Heart right ventricle (tissue), 16 donors: ENCODE data around the gene TMEM205. TPM values are rescaled to one million over a fixed set of nuclear protein-coding genes. Genes with fewer than 3 reads are reported as not detected.

ENCODE experiments used
- ATAC-seq, 8 donors: fragments of 200-7000 bp; cut with Tn5 transposase; one replicate each; pipeline ENCODE4 v1.9.1; 2020; ENCODE audit warnings: mild to moderate bottlenecking in 8 of 8, moderate library complexity in 8 of 8, moderate number of reproducible peaks in 1 of 8
- DNase-seq, 2 donors: peaks; one replicate each; pipeline ENCODE4 v3.0.0-alpha.2; 2020
- H3K27ac ChIP-seq, 10 donors: fragments of 200-600 bp; sonication (generic) in 2 of 10; one replicate each; pipeline versions ENCODE4 v1.5.0 to v1.8.0; 2020 to 2022; ENCODE audit warnings: mild to moderate bottlenecking in 3 of 10
- H3K27me3 ChIP-seq, 7 donors: fragments of 200-600 bp; one replicate each; pipeline ENCODE4 v1.8.0; 2021 to 2022; ENCODE audit warnings: mild to moderate bottlenecking in 2 of 7
- H3K36me3 ChIP-seq, 9 donors: fragments of 200-600 bp; sonication (generic) in 1 of 9; one replicate each; pipeline versions ENCODE4 v1.5.0 to v1.8.0; 2020 to 2022; ENCODE audit warnings: mild to moderate bottlenecking in 2 of 9
- H3K4me1 ChIP-seq, 9 donors: fragments of 200-600 bp; sonication (generic) in 1 of 9; one replicate each; pipeline versions ENCODE4 v1.5.0 to v1.8.0; 2020 to 2022; ENCODE audit warnings: mild to moderate bottlenecking in 4 of 9
- H3K4me3 ChIP-seq, 10 donors: fragments of 200-600 bp; sonication (generic) in 2 of 10; one replicate each; pipeline versions ENCODE4 v1.5.0 to v1.8.0; 2020 to 2022; ENCODE audit warnings: mild to moderate bottlenecking in 7 of 10, moderate library complexity in 2 of 10
- H3K9me3 ChIP-seq, 11 donors: fragments of 200-600 bp in 10 of 11; sonication (generic) in 2 of 11; one replicate each; pipeline versions ENCODE4 v1.5.0 to v1.8.0; 2013 to 2022; ENCODE audit warnings: mild to moderate bottlenecking in 2 of 11, control low read depth in 1 of 11, moderate library complexity in 1 of 11
- WGBS, 2 donors: extraction: QIAGEN DNeasy Blood & Tissue Kit; methylation state at CpG; one replicate each; pipeline ENCODE4 v1.1.7; 2013; ENCODE audit warnings: inconsistent platforms in 1 of 2; 5-methylcytosine and 5-hydroxymethylcytosine counted together
- intact Hi-C, 10 donors: fragments of 100-400 bp; cut with DNase I; formaldehyde crosslinking; loops; one replicate each; pipeline versions ENCODE4 v1.11.1 to v1.14.2; 2022
- polyA plus RNA-seq, 2 donors: library from polyadenylated mRNA; stranded (reverse); fragments of 200-250 nt; gene quantifications; one replicate each; pipeline ENCODE4 v1.2.3, GENCODE V29; 2013
- total RNA-seq, 10 donors: library from RNA; stranded (reverse); fragmentation: NEBNext Ultra II Directional in 3 of 10; extraction: Animal tissue kit (Norgen Biotek cat#: 25700) in 3 of 10; gene quantifications; one replicate each; pipeline versions ENCODE4 v1.2.1 to v1.2.4, GENCODE V29; 2021 to 2023
- TF ChIP-seq, protein P1 (sequence below), 9 donors: fragments of 200-600 bp; sonication (generic) in 2 of 9; IDR thresholded peaks; one replicate each; pipeline versions ENCODE4 v1.5.0 to v1.8.0; 2021 to 2022; ENCODE audit warnings: antibody characterized with exemption in 9 of 9, mild to moderate bottlenecking in 5 of 9, moderate library complexity in 1 of 9
- donor health status: Arrhythmogenic right ventricular cardiomyopathy.
- donor health status: ischemic (EF 13 %, LVEDD 7.1; RV severe dilation, severe dysfunction).
- donor health status: healthy with polysubstance abuse.
- donor health status: DM: no; HTN: yes; CAD: no.
- donor health status: DM: no; HTN: no; CAD: no.
- donor health status: ischemic (EF 25% LVEDD 6.9; RV normal size, moderate dysfunction).
- donor health status: ischemic (EF 25% LVEDD 5.7; RV mildly dilated, moderate dysfunction).
- donor health status: healthy.
- donor health status: DM: yes; HTN: yes; CAD: no.
- donor health status: Ischemic cardiomyopathy.
- donor health status: ischemic (EF 35%, LVEDD 5.7; RV mildly dilated, moderate dysfunction).
- donor health status: nonischemic (EF 11% LVEDD 7.7; RV severe dilation, severe dysfunction).
- donor health status: DM: yes; HTN: yes; CAD: no.
- donor health status: PGD.
- donor health status: ischemic (EF 29% LVEDD 5.4; RV normal size, mild dysfunction).
- donor health status: nonischemic (EF 23%, LVEDD 6.1; RV moderate dilation, normal function).

TMEM205 gene
- total and polyA plus RNA-seq, 12 donors = 65.1 to 184 (median 88.8) TPM

DNA sequence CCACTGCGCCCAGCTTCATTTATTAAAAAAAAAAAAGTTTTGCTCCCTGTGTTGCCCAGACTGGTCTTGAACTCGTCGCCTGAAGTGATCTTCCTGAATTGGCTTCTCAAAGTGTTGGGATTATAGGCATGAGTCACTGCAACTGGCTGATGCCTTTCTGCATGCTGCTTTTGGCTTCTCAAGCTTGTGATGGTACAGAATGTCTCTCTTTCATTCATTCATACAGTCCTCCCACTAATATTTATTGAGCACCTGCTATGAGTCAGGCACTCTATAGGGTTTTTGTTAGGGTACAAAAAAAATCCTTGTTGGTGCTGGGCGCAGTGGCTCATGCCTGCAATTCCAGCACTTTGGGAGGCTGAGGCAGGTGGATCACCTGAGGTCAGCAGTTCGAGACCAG lies 41.1 kb downstream of the TMEM205 start:
- no peak for ATAC-seq
- no peaks in the 10 kb centered on the region for H3K9me3 ChIP-seq
- no peaks in the 10 kb centered on the region for H3K27me3 ChIP-seq
- no peak for DNase-seq
- H3K4me1 ChIP-seq = no peaks in the 10 kb centered on the region
- no peaks in the 10 kb centered on the region for H3K36me3 ChIP-seq
- intact Hi-C loops = no loop called here
- TF ChIP-seq, protein P1, sequence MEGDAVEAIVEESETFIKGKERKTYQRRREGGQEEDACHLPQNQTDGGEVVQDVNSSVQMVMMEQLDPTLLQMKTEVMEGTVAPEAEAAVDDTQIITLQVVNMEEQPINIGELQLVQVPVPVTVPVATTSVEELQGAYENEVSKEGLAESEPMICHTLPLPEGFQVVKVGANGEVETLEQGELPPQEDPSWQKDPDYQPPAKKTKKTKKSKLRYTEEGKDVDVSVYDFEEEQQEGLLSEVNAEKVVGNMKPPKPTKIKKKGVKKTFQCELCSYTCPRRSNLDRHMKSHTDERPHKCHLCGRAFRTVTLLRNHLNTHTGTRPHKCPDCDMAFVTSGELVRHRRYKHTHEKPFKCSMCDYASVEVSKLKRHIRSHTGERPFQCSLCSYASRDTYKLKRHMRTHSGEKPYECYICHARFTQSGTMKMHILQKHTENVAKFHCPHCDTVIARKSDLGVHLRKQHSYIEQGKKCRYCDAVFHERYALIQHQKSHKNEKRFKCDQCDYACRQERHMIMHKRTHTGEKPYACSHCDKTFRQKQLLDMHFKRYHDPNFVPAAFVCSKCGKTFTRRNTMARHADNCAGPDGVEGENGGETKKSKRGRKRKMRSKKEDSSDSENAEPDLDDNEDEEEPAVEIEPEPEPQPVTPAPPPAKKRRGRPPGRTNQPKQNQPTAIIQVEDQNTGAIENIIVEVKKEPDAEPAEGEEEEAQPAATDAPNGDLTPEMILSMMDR (IDR thresholded peaks at IDR 0.05) = no peak
- no peak overlapping the region for H3K4me3 ChIP-seq
- no peak overlapping the region for H3K27ac ChIP-seq
- 90 to 94% methylated on average over 5 of the region's 5 CpGs for WGBS, 2 donors

DNA sequence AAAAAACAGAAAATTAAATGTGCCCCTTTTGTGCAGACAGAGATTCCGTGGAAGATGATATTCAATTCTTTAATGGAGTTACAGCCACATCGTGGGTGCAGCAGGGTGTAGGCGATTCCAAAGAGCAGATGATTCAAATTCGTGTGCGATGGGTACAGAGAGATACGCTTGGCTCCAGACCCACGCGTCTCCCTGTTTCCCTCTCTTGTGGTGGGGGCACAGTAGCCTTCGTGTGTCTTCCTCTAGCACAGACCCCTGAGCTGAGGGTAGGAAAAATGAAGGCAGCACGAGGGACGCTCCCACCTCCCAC lies 45.3 kb downstream of the TMEM205 start:
- no peak overlapping the region for H3K4me3 ChIP-seq
- H3K27me3 ChIP-seq = no peaks in the 10 kb centered on the region
- H3K36me3 ChIP-seq = no peaks in the 10 kb centered on the region
- ATAC-seq (no peak), DNase-seq (no peak)
- intact Hi-C loops = no loop called here
- TF ChIP-seq, protein P1 (IDR thresholded peaks at IDR 0.05) = no peak
- no peak overlapping the region for H3K27ac ChIP-seq
- H3K4me1 ChIP-seq = peaks cover 0 to 17% (median 0%) of the 10 kb centered on the region in 9 donors
- WGBS, 2 donors = 83 to 85% methylated on average over 11 of the region's 11 CpGs
- H3K9me3 ChIP-seq = no peaks in the 10 kb centered on the region

DNA sequence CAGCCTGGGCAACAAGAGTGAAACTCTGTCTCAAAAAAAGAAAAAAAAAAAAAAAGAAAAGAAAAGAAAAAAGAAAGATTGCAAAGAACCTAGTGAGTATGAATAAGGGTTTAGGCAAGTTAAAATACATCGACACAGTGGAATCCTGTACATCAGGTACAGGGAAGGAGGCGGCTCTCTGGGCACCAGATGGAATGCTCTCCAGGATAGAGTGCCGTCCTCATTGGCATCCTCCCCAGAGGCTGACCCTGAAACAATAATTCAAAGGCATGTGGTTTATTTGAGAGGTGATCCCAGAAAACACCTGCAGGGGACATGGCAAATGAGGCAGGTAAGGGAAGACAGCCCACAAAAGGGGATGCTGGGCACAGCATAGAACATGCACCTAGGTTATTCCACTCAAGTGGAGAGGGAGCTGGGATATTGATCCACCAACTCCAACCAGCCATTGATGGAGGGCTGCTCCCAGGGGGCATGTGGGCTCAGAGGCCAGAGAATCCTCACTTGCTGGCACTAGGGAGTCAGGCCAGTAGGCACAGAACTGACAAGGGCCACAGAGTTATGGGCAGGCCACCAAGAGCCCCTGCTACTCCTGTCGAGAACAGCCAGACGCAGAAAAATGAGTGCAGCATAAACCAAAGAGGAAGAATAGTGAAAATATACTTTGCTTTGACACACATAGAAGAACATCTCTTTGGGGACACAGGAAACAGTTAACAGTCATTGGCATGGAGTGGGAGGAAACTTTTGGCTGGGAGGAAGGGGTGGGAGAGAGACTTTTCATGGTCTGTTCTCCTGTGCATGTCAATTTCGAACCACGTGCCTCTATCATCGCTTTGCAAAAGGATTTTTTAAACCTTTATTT lies 45.9 kb downstream of the TMEM205 start:
- H3K9me3 ChIP-seq = no peaks in the 10 kb centered on the region
- TF ChIP-seq, protein P1 (IDR thresholded peaks at IDR 0.05) = no peak
- H3K27me3 ChIP-seq = no peaks in the 10 kb centered on the region
- no peak overlapping the region for H3K4me3 ChIP-seq
- H3K36me3 ChIP-seq = no peaks in the 10 kb centered on the region
- 73 to 84% methylated on average over 8 of the region's 8 CpGs for WGBS, 2 donors
- H3K4me1 ChIP-seq = peaks cover 0 to 22% (median 0%) of the 10 kb centered on the region in 9 donors
- DNase-seq = no peak
- no peak overlapping the region for H3K27ac ChIP-seq
- intact Hi-C loops = loop anchor here in 9 of 10 donors (5.0 to 10.0 kb wide), 12 partner anchors 37 to 287 kb away; partner anchors contain the start of genes ELAVL3 (in 3 of the 9), CCDC159 (in 1 of the 9), EPOR (in 1 of the 9) and ODAD3 (in 1 of the 9)
- ATAC-seq = no peak

DNA sequence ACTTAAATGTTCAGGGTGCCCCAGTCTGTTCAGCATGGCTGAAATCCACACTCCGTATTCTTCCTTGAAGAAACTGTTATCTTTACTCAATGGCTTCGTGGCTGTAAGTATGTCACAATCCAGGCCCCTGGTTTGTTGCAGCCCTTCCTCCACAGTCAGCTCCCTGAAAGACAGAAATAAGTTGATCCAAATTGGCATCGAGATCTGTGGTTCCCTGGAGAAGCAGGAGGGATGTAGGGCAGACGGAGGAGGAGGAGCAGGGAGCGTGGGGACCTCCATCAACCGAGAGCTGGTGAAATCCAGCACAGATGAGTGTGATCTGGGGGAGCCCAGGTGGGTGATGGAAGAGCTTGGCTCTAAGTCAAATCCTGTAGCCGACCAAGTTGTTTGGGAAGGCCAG lies 49.8 kb downstream of the TMEM205 start:
- TF ChIP-seq, protein P1 (IDR thresholded peaks at IDR 0.05) = no peak
- WGBS, 2 donors = 45 to 46% methylated on average over 7 of the region's 7 CpGs

More for the DNA sequence above, 49.8 kb downstream of the TMEM205 start:
- Histone ChIP-seq H3K9me3 (no peaks in the 10 kb centered on the region), H3K4me1 (peaks cover 0 to 38% (median 10%) of the 10 kb centered on the region in 9 donors), H3K27me3 (no peaks in the 10 kb centered on the region), H3K27ac (peak overlapping the region in 9 of 10 donors; percentile 30 to 64 (median 42)), H3K4me3 (no peak overlapping the region), H3K36me3 (no peaks in the 10 kb centered on the region)
- DNase-seq (peak in 1 of 2 donors; percentile 30), ATAC-seq (peak in 2 of 8 donors; percentile 12 to 33)
- intact Hi-C loops = loop anchor here in 9 of 10 donors (5.0 to 10.0 kb wide), 12 partner anchors 41 to 291 kb away; partner anchors contain the start of genes ELAVL3 (in 3 of the 9), CCDC159 (in 1 of the 9), EPOR (in 1 of the 9) and ODAD3 (in 1 of the 9)
